ENCODE data around the gene PWWP2B. TPM values are rescaled to one million over a fixed set of nuclear protein-coding genes. Genes with fewer than 3 reads are reported as not detected.

PWWP2B gene
- total RNA-seq, 1 donor from 2014 or later, result 12.9 TPM

DNA sequence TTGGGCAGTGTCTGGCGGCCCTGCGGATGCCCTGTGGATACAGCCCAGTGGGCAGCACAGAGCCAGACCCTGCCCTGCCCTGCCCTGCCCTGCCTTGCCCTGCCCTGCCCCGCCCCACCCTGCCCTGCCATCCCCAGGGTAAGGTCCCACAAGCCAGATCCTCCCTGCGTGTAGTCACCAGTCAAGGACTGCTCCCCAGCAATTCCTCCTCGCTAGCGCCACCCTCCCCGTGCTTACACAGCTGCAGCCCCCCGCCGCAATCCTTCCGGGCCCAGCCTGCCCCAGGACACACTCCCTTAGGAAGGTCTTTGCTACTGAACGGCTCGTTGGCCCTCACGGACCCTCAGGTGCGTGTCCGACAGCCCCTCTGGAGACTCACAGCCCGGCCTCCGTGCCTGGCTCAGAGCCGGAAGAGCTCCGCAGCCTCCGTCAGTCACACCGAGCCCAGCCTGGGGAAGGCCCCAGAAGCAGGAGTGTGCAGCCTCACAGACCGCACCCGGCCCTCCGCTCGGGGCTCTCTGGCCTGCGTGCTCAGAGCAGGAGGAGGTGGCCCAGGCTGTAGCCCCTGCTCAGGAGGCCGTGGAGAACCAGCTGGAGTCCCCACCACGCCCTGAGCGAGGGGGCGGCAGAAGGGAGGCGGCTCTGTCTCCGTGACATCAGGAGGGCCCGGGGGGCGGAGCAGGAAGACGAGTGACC lies 68.3 kb downstream of the PWWP2B start:
- DNase-seq (ENCODE audit: extremely low spot score, unreplicated experiment), result no peak
- no peak overlapping the region for H3K27ac Mint-ChIP-seq (ENCODE audit: unreplicated experiment)
- H3K27me3 Mint-ChIP-seq (ENCODE audit: unreplicated experiment), result no peaks in the 10 kb centered on the region
- H3K9me3 Mint-ChIP-seq (ENCODE audit: unreplicated experiment), result no peaks in the 10 kb centered on the region
- TF ChIP-seq, protein P1, sequence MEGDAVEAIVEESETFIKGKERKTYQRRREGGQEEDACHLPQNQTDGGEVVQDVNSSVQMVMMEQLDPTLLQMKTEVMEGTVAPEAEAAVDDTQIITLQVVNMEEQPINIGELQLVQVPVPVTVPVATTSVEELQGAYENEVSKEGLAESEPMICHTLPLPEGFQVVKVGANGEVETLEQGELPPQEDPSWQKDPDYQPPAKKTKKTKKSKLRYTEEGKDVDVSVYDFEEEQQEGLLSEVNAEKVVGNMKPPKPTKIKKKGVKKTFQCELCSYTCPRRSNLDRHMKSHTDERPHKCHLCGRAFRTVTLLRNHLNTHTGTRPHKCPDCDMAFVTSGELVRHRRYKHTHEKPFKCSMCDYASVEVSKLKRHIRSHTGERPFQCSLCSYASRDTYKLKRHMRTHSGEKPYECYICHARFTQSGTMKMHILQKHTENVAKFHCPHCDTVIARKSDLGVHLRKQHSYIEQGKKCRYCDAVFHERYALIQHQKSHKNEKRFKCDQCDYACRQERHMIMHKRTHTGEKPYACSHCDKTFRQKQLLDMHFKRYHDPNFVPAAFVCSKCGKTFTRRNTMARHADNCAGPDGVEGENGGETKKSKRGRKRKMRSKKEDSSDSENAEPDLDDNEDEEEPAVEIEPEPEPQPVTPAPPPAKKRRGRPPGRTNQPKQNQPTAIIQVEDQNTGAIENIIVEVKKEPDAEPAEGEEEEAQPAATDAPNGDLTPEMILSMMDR (IDR thresholded peaks at IDR 0.05), result no peak
- no peaks in the 10 kb centered on the region for H3K36me3 Mint-ChIP-seq (ENCODE audit: unreplicated experiment)
- no peak overlapping the region for H3K4me3 Mint-ChIP-seq (ENCODE audit: unreplicated experiment)
- peaks cover 7% of the 10 kb centered on the region for H3K4me1 Mint-ChIP-seq (ENCODE audit: unreplicated experiment)

DNA sequence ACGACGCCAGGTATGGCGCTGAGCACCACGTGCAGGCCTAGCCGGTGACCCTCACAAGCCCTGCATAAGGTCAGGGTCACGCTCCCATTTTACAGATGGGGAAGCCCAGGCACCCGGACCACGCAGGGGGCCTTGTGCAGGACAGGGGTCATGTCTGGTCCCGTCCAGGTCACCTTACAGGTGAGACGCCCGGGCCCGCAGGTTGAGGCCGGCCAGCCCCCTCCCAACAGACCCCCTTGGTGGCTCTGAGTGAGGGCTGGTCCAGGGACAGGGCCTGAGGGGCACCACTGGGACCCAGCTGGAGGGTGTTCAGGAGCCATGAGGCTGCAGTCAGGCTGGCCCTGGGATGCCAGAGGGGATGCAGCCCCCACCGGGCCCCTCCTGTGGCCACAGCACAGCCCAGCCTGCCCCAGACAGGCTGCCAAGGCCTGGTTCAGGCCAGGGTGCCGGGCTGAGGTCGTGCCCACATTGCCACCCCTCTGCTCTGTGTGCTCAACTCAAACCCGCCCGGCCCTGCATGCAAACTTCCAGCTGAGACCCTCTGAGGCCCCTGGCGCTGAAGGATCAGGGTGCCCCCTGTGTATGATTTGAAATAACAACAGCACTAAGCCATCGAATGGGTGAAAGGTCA lies 69.0 kb downstream of the PWWP2B start:
- peaks cover 3% of the 10 kb centered on the region for H3K27me3 Mint-ChIP-seq (ENCODE audit: unreplicated experiment)
- DNase-seq (ENCODE audit: extremely low spot score, unreplicated experiment), result no peak
- TF ChIP-seq, protein P1 (IDR thresholded peaks at IDR 0.05), result no peak
- no peak overlapping the region for H3K4me3 Mint-ChIP-seq (ENCODE audit: unreplicated experiment)
- H3K9me3 Mint-ChIP-seq (ENCODE audit: unreplicated experiment), result no peaks in the 10 kb centered on the region
- H3K27ac Mint-ChIP-seq (ENCODE audit: unreplicated experiment), result no peak overlapping the region
- H3K4me1 Mint-ChIP-seq (ENCODE audit: unreplicated experiment), result peaks cover 7% of the 10 kb centered on the region
- no peaks in the 10 kb centered on the region for H3K36me3 Mint-ChIP-seq (ENCODE audit: unreplicated experiment)

DNA sequence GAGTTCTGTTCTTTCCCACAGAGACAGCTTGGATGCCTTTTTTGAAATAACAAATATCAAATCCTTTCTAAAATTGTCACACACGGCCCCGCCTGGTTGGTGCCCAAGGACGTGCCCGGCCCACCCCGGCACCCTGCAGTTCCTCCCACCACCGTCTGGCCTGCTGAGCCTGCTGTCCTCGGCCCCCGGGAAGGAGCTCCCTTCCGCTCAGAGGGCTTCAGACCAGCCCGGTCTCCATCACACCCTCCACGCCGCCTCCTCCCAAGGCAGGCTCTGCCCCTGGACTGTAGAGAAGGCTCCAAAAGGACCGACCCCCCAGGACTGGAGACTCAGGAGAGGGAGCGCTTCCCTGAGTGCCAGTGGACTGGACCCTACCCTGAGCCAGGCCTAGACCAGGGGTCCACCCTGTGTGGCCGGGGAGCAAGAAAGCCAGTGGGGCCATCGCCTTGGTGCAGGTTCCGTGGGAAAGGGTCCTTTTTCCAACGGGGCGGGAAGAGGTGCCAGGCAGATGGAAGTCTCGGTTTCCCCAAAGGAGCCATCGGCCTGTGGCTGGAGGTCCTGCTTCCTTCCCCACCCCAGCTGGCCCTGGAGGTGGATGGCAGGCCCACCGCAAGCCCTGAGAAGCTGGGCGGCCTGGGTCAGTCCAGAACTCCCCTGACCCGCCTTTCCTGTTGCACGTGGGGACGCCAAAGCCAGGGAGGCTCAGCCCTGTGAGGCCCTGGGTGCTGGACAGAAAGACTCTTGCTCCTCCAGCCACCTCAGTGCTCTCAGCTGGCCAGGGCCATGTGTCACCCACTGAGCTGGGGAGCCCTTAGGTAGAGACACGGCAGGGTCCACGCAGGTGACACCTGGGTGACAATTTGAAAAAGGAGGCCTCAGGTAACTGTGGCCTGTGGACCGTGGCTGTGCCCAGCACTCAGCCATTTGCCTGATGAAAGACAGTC lies 69.8 kb downstream of the PWWP2B start:
- no peaks in the 10 kb centered on the region for H3K9me3 Mint-ChIP-seq (ENCODE audit: unreplicated experiment)
- peaks cover 7% of the 10 kb centered on the region for H3K4me1 Mint-ChIP-seq (ENCODE audit: unreplicated experiment)
- H3K27me3 Mint-ChIP-seq (ENCODE audit: unreplicated experiment), result peaks cover 3% of the 10 kb centered on the region
- no peak overlapping the region for H3K27ac Mint-ChIP-seq (ENCODE audit: unreplicated experiment)
- no peak for DNase-seq (ENCODE audit: extremely low spot score, unreplicated experiment)
- H3K4me3 Mint-ChIP-seq (ENCODE audit: unreplicated experiment), result no peak overlapping the region
- H3K36me3 Mint-ChIP-seq (ENCODE audit: unreplicated experiment), result no peaks in the 10 kb centered on the region
- TF ChIP-seq, protein P1 (IDR thresholded peaks at IDR 0.05), result no peak

Other genes starting within 250 kb of the PWWP2B start
- 33.8 and 34.7 TPM in 2 replicates for gene DPYSL4, start 210.3 kb upstream of the PWWP2B start, total RNA-seq
- 15.7 and 17.3 TPM in 2 replicates for gene STK32C, start 89.2 kb upstream of the PWWP2B start, total RNA-seq
- gene LRRC27, start 65.0 kb upstream of the PWWP2B start, total RNA-seq, result 17.9 and 18.9 TPM in 2 replicates
- 35.0 and 36.4 TPM in 2 replicates for gene INPP5A, start 140.6 kb downstream of the PWWP2B start, total RNA-seq